NCI-H82 (cell line): ENCODE results near the gene KCNJ9.

ENCODE experiments used
- DNase-seq: peaks from one replicate; lab custom pipeline; 2025; lab: John Stamatoyannopoulos, UW

The KCNJ9 gene

GRCh38 chr1:160066829-160067745 lies 14.3 kb upstream of the KCNJ9 start:
- peak; percentile 35 for DNase-seq

- no peak for DNase-seq
Measured at GRCh38 chr1:160068225-160068624, 13.1 kb upstream of the KCNJ9 start.

GRCh38 chr1:160069460-160070231 lies 11.7 kb upstream of the KCNJ9 start, which contains the start of gene KCNJ10:
Gene KCNJ10, minus strand, starts transcription at chr1:160070160. Its CDS starts 27,628 bp downstream, at chr1:160042532.
- peak; percentile 29 for DNase-seq

- peak; percentile 90 for DNase-seq
Measured at GRCh38 chr1:160070243-160071163, 10.8 kb upstream of the KCNJ9 start.

GRCh38 chr1:160071289-160071688 lies 10.0 kb upstream of the KCNJ9 start:
- DNase-seq: no peak

- DNase-seq: no peak
Measured at GRCh38 chr1:160074865-160075264, 6.5 kb upstream of the KCNJ9 start.

- no peak for DNase-seq
Measured at GRCh38 chr1:160075836-160076235, 5.5 kb upstream of the KCNJ9 start.

- DNase-seq: no peak
Measured at GRCh38 chr1:160076295-160076694, 5.0 kb upstream of the KCNJ9 start.

GRCh38 chr1:160077486-160077885 lies 3.9 kb upstream of the KCNJ9 start:
- DNase-seq: no peak

- peak; percentile 61 for DNase-seq
Measured at GRCh38 chr1:160078512-160079195, 2.7 kb upstream of the KCNJ9 start.

GRCh38 chr1:160079448-160079847 lies 1.9 kb upstream of the KCNJ9 start:
- no peak for DNase-seq

GRCh38 chr1:160080381-160081100 lies 797 bp upstream of the KCNJ9 start:
- no peak for DNase-seq

- no peak for DNase-seq
Measured at GRCh38 chr1:160082487-160082886, 1.1 kb downstream of the KCNJ9 start.

GRCh38 chr1:160082926-160083325 lies 1.6 kb downstream of the KCNJ9 start:
- no peak for DNase-seq

- DNase-seq: peak; percentile 77
Measured at GRCh38 chr1:160083968-160084770, 2.8 kb downstream of the KCNJ9 start.

- no peak for DNase-seq
Measured at GRCh38 chr1:160084771-160085321, 3.5 kb downstream of the KCNJ9 start.

GRCh38 chr1:160085686-160086455 lies 4.5 kb downstream of the KCNJ9 start:
- peak; percentile 95 for DNase-seq

- DNase-seq: no peak
Measured at GRCh38 chr1:160086456-160086892, 5.1 kb downstream of the KCNJ9 start.
